ENCODE measurements around the gene ST8SIA6.

ST8SIA6 gene

GRCh38 chr10:17289763-17290162 is 164.6 kb downstream of the ST8SIA6 start:
- Histone ChIP-seq H3K9me3 (ENCODE audit: control insufficient read depth, low read length) (no peaks in the 10 kb centered on the region), H3K9ac (ENCODE audit: low read length) (no peak overlapping the region), H3K27me3 (ENCODE audit: control insufficient read depth, insufficient read depth, low read length) (no peaks in the 10 kb centered on the region), H3K4me3 (ENCODE audit: low read length) (no peak overlapping the region), H3K36me3 (ENCODE audit: control insufficient read depth, insufficient read depth, low read length) (no peaks in the 10 kb centered on the region), H3K4me1 (ENCODE audit: control insufficient read depth, insufficient read depth, low read length) (no peaks in the 10 kb centered on the region)

DNA sequence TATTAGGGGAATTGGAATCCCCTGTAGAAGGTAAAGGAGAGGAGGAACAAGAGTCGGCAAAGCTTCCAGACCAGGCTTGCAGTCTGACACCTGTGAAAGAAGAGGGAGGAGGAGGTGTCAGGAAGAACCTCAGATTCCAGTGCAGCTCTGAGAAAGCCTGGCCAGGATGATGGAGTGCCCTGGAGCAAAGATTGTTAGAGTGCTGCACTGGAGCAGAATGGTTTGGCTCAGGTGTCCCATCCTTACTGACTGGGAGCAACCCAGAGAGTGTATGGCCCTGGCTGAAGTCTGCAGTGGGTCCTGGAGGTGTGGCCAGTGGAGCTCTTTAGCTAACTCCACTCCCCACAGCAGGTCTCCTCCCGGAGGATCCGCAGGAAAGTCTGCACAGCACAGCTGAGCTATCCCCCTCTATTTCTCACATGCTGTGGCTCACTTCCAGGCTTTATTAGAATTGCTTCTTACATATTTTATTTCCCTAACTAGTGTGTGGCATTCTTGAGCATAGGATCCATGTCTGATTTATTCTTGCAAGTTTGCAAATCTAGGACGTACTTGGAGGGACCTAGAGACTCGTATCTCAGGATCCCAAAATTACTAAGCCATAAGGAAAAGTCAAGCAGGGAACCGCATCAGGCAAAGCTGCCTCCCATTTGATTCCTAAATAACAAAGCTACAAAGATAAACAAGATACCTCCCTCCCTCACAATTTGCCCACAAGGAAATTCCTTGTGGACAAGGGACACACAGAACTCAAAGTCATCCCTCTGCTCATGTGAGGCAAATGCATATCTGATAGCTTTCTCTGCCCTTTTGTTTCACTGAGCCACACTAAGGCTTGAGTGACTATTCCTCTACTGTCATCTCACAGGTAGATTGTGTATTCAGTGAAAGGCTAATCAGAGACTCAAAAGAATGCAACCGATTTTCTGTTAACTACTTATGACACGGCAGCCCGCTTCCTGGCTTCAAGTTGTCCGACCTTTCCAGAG is 167.5 kb downstream of the ST8SIA6 start:
- no peak overlapping the region for H3K4me3 ChIP-seq (ENCODE audit: low read length)
- no peaks in the 10 kb centered on the region for H3K4me1 ChIP-seq (ENCODE audit: control insufficient read depth, insufficient read depth, low read length)

DNA sequence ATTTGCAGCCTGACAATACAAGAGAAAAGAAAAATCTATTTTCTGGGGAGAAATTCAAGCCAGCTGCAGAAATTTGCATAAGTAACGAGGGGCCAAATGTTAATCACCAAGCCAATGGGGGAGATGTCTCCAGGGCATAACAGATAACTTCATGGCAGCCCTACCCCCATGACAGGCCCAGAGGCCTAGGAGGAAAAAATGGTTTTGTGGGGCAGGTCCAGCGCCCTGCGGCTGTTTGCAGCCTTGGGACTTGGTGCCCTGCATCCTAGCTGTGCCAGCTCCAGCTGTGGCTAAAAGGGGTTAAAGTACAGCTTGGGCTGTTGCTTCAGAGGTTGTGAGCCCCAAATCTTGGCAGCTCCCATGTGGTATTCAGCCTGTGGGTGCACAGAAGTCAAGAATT is 172.1 kb downstream of the ST8SIA6 start:
- Histone ChIP-seq H3K4me3 (ENCODE audit: low read length) (no peak overlapping the region), H3K4me1 (ENCODE audit: control insufficient read depth, insufficient read depth, low read length) (no peaks in the 10 kb centered on the region)

More for the DNA sequence above, 167.5 kb downstream of the ST8SIA6 start:
- no peaks in the 10 kb centered on the region for H3K9me3 ChIP-seq (ENCODE audit: control insufficient read depth, low read length)
- H3K9ac ChIP-seq (ENCODE audit: low read length), result no peak overlapping the region
- no peaks in the 10 kb centered on the region for H3K27me3 ChIP-seq (ENCODE audit: control insufficient read depth, insufficient read depth, low read length)
- no peaks in the 10 kb centered on the region for H3K36me3 ChIP-seq (ENCODE audit: control insufficient read depth, insufficient read depth, low read length)

GRCh38 chr10:17278607-17279240 is 175.7 kb downstream of the ST8SIA6 start:
- H3K4me1 ChIP-seq (ENCODE audit: control insufficient read depth, insufficient read depth, low read length), result no peaks in the 10 kb centered on the region
- no peak overlapping the region for H3K4me3 ChIP-seq (ENCODE audit: low read length)
- H3K36me3 ChIP-seq (ENCODE audit: control insufficient read depth, insufficient read depth, low read length), result no peaks in the 10 kb centered on the region
- no peak overlapping the region for H3K9ac ChIP-seq (ENCODE audit: low read length)
- H3K9me3 ChIP-seq (ENCODE audit: control insufficient read depth, low read length), result no peaks in the 10 kb centered on the region
- H3K27me3 ChIP-seq (ENCODE audit: control insufficient read depth, insufficient read depth, low read length), result no peaks in the 10 kb centered on the region

More for the DNA sequence above, 172.1 kb downstream of the ST8SIA6 start:
- Histone ChIP-seq H3K9me3 (ENCODE audit: control insufficient read depth, low read length) (no peaks in the 10 kb centered on the region), H3K36me3 (ENCODE audit: control insufficient read depth, insufficient read depth, low read length) (no peaks in the 10 kb centered on the region), H3K27me3 (ENCODE audit: control insufficient read depth, insufficient read depth, low read length) (no peaks in the 10 kb centered on the region), H3K9ac (ENCODE audit: low read length) (no peak overlapping the region)

DNA sequence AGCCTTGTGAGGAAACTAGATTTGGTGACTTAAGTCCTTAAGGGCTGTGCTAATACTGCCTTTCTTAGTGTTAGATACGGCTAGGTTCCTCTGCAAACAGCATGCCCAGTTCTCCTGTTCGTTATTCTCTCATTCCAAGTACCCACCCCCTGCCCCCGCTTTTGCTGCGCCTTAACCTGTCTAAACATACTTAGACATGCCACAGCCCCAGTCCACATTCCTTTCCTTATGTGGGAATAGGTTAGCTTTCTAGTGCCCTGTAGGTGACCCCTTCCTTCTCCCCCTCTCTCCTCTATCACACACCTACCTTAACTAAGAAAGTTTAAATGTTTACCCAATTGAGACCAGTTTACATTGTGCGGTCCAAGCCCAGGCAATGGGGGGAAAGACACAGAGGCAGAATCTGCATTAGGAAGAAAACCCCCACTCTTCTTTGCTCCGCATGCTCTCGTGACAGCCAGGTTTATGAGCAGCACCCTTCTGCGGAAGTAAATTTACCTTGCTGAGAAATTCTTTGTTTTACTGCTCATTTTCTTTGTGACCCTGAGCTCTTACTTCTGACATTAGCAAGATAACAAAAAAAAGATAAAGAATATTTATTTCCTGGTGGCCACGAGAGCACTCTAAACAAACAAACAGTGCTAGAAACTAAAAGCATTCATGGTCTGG is 177.5 kb downstream of the ST8SIA6 start:
- H3K9me3 ChIP-seq (ENCODE audit: control insufficient read depth, low read length), result no peaks in the 10 kb centered on the region
- H3K9ac ChIP-seq (ENCODE audit: low read length), result no peak overlapping the region
- no peak overlapping the region for H3K4me3 ChIP-seq (ENCODE audit: low read length)
- H3K36me3 ChIP-seq (ENCODE audit: control insufficient read depth, insufficient read depth, low read length), result no peaks in the 10 kb centered on the region
- H3K27me3 ChIP-seq (ENCODE audit: control insufficient read depth, insufficient read depth, low read length), result no peaks in the 10 kb centered on the region
- H3K4me1 ChIP-seq (ENCODE audit: control insufficient read depth, insufficient read depth, low read length), result no peaks in the 10 kb centered on the region

- H3K9me3 ChIP-seq (ENCODE audit: control insufficient read depth, low read length), result no peaks in the 10 kb centered on the region
- H3K36me3 ChIP-seq (ENCODE audit: control insufficient read depth, insufficient read depth, low read length), result no peaks in the 10 kb centered on the region
- no peaks in the 10 kb centered on the region for H3K27me3 ChIP-seq (ENCODE audit: control insufficient read depth, insufficient read depth, low read length)
- H3K4me3 ChIP-seq (ENCODE audit: low read length), result no peak overlapping the region
- no peaks in the 10 kb centered on the region for H3K4me1 ChIP-seq (ENCODE audit: control insufficient read depth, insufficient read depth, low read length)
- no peak overlapping the region for H3K9ac ChIP-seq (ENCODE audit: low read length)
Measured at GRCh38 chr10:17273403-17273802, 181.0 kb downstream of the ST8SIA6 start.

- no peaks in the 10 kb centered on the region for H3K9me3 ChIP-seq (ENCODE audit: control insufficient read depth, low read length)
- H3K36me3 ChIP-seq (ENCODE audit: control insufficient read depth, insufficient read depth, low read length), result no peaks in the 10 kb centered on the region
- no peaks in the 10 kb centered on the region for H3K4me1 ChIP-seq (ENCODE audit: control insufficient read depth, insufficient read depth, low read length)
- no peak overlapping the region for H3K9ac ChIP-seq (ENCODE audit: low read length)
- H3K4me3 ChIP-seq (ENCODE audit: low read length), result no peak overlapping the region
- no peaks in the 10 kb centered on the region for H3K27me3 ChIP-seq (ENCODE audit: control insufficient read depth, insufficient read depth, low read length)
Measured at GRCh38 chr10:17272648-17273047, 181.7 kb downstream of the ST8SIA6 start.

All from mucosa of stomach (tissue), 1 donor.